GM19467 (cell line): ENCODE data around the gene ST6GALNAC3.

Experiments
- ATAC-seq: cut with Tn5 transposase; IDR thresholded peaks from one replicate; pipeline ENCODE4 v1.9.1; 2021; ENCODE audit warnings: mild to moderate bottlenecking, moderate library complexity; ENCODE audit not compliant: unreplicated experiment

Gene ST6GALNAC3

DNA sequence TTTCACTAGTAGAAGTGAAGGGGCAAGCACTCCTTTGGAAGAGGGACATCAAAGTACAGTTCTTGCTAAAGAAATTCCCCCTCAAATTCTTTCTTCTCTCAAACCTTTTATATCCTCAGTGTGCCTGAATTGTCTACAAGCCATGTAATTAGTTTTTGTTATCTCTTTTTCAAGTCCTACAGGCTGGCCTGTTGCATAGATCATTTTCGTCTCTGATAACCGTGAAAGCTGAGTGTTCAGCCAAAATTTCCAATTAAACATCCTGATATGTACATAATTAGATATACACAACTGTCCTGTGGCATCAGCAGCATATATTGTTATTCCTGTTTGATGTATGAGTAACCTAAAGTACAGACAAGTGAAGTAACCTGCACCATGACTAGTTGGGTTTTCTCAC is 417.2 kb downstream of the ST6GALNAC3 start:
- ATAC-seq = no peak

GRCh38 chr1:76492752-76493430 is 418.3 kb downstream of the ST6GALNAC3 start:
- ATAC-seq = no peak

GRCh38 chr1:76494807-76495206 is 420.3 kb downstream of the ST6GALNAC3 start:
- no peak for ATAC-seq

DNA sequence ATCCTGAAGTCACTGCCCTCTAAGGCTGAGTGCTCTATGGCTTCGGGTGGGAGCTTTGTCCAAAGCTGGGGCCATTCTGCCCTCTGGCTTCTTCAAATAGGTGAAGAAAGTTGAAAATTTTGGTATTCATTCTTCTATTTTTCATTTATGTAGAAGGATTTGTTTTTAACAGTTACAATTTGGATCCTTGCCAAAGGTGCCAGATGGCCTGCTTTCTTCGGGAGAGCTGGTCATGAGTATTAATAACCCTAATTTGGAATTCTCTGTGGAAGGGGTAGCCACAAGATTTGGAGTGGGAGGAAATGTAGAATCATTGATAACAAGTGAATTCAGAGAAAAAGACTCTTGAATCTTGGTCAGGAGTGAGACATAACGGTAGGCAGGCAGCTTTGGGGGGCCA is 422.3 kb downstream of the ST6GALNAC3 start:
- no peak for ATAC-seq

DNA sequence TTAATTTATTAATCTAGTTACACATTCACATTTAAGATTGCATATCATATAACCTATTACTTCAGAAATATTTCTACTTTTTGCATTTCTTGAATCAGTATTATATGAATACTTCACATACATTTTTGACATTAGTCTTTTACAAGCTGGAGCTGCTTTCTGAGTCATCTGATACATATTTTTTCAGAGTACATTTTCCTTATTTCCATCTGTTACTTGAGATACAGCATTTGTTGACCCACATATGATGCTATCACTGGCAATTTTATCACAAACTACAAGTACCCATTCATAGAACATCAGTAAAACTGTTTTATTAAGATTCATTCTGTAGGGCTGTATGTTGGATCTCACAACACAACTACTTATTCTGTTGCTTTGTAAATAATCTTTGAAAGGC is 425.6 kb downstream of the ST6GALNAC3 start:
- no peak for ATAC-seq

DNA sequence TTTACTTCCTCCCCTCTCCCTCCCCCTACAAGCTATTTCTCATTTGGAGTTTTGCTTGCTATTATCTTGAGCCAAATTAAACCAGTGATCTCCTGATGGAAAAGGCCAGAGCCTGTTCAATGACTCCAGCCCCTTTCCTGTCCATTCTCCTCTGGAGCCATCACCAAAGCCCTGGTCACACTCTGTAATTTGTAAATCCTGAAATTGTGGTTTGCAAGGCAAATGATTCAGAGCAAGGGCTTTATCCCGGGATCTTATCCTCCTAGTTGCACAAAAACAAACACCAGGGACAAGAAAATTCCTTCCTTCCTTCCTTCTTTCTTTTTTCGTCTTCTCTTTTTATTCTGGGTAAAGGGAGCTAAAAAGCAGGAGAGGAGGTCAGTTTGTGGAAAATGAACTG is 426.6 kb downstream of the ST6GALNAC3 start:
- ATAC-seq = no peak

DNA sequence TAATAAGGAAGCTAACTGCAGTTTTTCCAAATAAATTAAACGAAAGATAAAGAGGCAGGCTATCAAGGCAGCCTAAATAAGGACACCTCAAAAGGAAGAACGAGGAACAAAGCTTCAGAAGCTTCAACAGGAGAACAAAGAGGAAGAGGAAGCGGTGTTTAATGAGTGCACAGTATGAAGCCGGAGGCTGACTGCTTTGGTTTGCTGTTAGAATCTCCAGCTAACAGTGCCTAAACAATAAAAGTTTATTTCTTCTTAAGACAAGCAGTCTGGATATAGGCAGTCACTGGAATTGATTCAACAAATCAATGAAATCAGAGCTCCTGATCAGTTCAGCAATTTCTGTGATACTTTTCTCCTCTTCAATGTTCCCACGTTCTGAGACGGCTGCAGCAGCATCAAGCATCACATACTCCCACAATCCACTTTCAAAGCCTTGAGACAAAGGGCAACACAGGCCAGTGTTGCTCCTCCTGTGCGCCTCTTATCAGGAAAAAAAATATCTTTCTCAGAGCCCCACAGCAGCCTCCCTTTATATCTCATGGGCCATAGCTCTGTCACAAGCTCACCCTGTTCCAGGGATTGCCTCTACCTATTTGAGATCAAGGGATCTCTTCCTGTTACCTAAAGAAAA is 427.2 kb downstream of the ST6GALNAC3 start:
- no peak for ATAC-seq

- ATAC-seq = no peak
Measured at GRCh38 chr1:76503100-76503499, 428.6 kb downstream of the ST6GALNAC3 start.

DNA sequence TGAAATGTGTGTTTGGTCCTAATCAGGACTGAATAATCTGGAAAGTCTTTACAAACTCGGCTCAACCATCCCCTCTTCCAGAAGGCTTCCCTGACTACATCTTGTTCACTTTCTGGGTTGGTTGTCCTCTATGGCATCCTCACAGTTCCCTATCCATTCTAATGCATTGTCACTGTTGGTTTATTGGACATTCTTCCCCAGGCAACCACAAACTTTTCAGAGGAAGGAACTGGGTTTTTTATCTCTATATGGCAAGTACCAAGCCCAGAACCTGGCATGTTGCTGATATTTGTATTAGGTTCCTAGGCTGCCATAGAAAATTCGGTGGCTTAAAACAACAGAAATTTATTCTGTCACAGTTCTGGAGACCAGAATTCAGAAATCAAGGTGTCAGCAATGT is 429.2 kb downstream of the ST6GALNAC3 start:
- no peak for ATAC-seq

GRCh38 chr1:76507376-76507775 is 432.8 kb downstream of the ST6GALNAC3 start:
- ATAC-seq = no peak

GRCh38 chr1:76508871-76509270 is 434.3 kb downstream of the ST6GALNAC3 start:
- ATAC-seq = no peak

DNA sequence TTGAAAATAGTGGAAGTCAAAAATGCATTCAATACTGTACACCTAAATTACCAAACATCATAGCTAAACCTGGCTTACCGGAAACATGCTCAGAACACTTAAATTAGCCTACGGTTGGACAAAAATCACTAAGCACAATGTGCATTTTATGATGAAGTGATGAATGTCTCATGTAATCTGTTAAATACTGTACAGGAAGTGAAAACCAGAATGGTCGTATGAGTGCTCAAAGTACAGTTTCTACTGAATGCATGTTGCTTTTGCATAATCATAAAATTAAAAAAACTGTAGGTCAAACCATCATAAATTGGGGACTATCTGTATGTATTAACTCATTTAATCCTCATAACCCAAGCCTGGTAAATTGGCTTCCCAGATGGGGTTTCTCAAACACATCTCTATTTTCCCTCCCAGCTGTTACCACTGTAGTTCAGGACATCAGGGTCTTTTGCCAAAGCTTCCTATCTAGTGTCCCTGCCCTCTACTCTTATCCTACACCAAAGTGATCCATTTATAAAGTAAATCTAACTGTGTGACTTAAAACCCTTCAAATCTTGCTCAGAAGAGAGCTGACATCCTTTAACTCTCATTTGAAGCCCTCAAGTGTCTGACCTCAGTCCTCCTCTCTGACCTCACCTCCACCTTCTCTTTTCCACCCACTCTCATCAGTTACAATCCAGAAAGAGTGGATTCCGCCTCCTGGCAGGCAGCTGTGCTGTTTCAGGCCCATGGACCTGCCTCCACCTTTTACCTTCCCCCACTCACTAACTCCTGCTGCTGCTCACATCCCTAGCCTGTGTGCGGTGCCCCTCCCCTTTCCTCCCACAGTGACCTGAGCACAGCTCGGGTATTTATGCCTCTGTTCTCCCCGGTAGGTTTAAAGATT is 436.4 kb downstream of the ST6GALNAC3 start:
- ATAC-seq = no peak

DNA sequence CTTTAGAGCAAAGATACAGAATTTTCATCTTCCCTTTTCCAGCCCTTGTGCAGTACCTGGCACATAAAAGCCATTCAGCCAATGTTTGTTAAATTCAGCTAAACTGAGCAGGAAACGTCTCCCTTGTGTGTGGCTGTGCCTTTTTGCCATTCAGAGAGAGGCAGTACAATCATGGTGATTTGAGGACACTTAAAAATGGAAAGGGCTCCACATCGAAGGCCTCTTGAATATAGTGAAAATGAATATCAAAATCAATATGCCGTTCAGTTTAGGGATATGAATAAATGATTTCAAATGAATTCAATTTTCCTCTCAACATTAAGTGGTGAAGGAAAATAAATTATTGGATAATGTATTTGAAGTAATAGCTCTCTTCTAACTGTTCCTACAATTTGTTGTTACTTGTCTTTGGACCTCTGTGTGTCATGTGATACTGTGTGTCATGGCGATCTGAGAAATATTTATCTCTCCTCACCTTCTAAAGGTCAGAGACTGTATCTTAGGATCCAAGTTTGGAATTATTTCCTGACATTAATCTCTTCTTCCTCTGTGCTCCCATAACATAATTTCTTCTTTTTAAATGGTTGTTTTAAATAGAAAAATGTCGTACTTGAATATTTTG is 437.1 kb downstream of the ST6GALNAC3 start:
- no peak for ATAC-seq

DNA sequence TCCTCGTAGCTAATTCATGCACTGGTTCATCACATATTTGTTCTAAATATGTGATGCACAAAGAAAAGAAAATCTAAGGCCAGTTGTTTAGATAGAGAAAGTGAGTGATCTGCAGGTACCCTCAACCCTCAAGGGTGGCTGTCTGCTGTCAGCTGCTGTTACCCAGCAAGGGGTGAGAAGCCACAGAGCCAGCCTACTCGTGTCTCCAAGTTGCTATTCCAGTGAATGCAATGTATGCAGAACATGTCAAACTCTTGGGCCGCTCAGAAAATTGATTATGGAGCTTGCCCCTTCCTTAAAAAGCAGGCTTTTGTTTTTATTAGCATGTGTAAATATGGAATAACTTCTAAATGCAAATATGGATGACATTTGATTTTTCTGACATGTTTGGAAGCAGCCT is 456.4 kb downstream of the ST6GALNAC3 start:
- no peak for ATAC-seq

GRCh38 chr1:76541618-76542017 is 467.1 kb downstream of the ST6GALNAC3 start:
- ATAC-seq = no peak

DNA sequence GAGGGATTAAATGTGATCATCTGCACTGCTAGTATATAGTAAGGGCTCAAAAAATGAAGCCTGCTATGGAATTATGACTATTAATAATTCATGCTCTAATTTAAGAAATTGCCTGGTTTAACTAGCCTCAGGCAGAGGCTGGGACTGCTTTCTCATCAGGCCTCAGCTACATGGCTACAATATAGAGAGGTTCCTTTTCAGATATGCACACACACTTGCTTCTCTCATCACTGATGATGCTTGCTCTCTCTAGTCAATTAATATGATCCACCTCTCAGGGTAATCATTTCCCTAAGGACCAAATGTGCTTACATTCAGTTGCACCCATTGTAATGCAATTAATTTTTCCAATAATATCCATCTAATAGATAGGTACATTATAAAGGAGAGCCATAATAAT is 467.8 kb downstream of the ST6GALNAC3 start:
- ATAC-seq = no peak

DNA sequence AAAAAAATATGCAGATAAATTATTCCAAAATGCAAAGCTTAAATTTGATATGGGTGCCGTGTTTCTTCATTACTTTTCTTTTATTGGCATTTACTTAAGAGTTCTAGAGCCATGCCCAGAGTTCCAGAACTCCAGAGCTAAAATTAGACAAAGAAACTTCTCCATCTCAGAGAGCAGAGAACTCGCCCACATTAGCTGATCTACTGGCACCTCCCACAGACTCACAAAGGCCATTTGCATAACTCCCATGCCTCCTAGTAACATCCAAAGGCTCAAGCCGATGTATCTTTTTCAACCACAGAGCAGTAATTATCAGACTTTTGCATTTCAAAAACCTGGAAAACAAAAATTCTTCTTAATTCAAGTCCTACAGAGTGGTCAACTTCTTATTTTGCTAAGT is 468.9 kb downstream of the ST6GALNAC3 start:
- no peak for ATAC-seq

GRCh38 chr1:76546354-76546933 is 471.9 kb downstream of the ST6GALNAC3 start:
- no peak for ATAC-seq

GRCh38 chr1:76547916-76548315 is 473.4 kb downstream of the ST6GALNAC3 start:
- no peak for ATAC-seq

DNA sequence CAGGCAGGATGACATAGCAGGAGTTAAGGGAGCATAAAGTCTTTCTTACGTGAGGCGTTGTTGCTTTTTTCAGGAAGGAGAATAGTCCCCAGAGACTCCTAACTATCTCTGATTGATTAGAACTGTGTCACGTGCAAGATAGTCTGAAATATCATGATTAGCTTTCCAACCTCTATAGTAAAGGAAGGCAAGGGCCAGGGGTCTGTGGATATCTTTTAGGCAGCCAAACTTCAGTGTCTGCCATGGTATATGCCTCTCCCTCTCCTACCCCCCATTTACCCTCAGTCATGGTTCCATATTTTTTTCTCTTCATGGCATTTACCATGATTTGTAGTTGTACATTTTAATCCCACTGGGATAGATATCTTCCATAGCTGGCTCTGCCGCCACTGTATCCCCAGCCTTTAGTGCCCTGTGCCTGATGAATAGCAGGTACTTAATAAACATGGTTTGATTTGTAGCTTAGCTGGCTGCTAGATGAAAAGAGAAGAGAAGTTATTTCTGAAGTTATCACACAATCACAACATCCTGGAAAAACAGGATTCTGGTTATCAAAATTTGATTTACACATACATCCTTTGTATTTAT is 474.1 kb downstream of the ST6GALNAC3 start:
- ATAC-seq = no peak

DNA sequence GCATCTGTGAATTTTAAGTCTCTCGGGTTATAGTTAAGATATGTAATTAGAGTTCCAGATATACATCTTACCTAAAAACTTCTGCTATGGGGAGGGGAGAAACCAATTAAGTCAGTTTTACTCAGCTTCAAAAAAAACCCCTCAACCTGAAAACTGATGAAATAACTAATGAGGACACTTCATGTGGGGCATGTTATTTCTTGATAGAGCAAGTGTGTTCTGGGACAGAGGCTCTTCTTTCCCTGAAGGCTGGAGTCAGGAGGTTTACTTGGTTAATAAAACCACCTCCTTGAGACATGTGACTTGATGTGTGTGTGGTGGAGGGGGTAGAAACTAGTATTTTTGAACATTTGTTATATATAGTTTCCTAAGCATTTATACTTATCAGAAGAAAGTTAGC is 479.7 kb downstream of the ST6GALNAC3 start:
- ATAC-seq = no peak
